OCI-LY7 (cell line): ENCODE results near the gene LRRN2. TPM values are rescaled to one million over a fixed set of nuclear protein-coding genes. Genes with fewer than 3 reads are reported as not detected.
"Not testable (repeated sequence)": the region's sequence is repeated elsewhere in the genome, so short reads cannot be mapped to it uniquely, and the experiment has no call there.

Experiments
- BruUV-seq: library from RNA; stranded (reverse); fragments of 400-500 nt; replicated peaks from 2 replicates; lab custom pipeline; 2021; lab: Mats Ljungman, UMichigan
- CTCF ChIA-PET: fragments of 300-600 bp; sonication (Branson Sonifier 250); formaldehyde crosslinking; loops from one replicate; lab custom pipeline; 2022; ENCODE audit warnings: antibody characterized with exemption; ENCODE audit not compliant: unreplicated experiment; lab: Charles Lee
- POLR2A ChIA-PET: fragments of 300-600 bp; sonication (Branson Sonifier 250); formaldehyde crosslinking; loops from one replicate; lab custom pipeline; 2022; ENCODE audit warnings: antibody characterized with exemption; lab: Charles Lee
- DNase-seq: peaks from one replicate; pipeline ENCODE4 v3.0.0-alpha.2; 2015; ENCODE audit warnings: low spot score
- H2AFZ ChIP-seq: fragments of 200-600 bp; sonication (generic), shearing (Covaris generic); 2 replicates; pipeline ENCODE4 v1.6.1; 2014; ENCODE audit warnings: mild to moderate bottlenecking, antibody characterized with exemption, low read length, moderate library complexity
- H3K27ac ChIP-seq: fragments of 200-600 bp; sonication (generic); 2 replicates; pipeline ENCODE4 v1.5.1; 2014; ENCODE audit warnings: mixed run types, low read depth, mild to moderate bottlenecking, moderate library complexity, low read length, inconsistent platforms; ENCODE audit not compliant: poor library complexity, severe bottlenecking
- H3K36me3 ChIP-seq: fragments of 200-600 bp; sonication (generic); 2 replicates; pipeline ENCODE4 v1.6.1; 2014; ENCODE audit warnings: mild to moderate bottlenecking, antibody characterized with exemption, low read length, moderate library complexity, mixed read lengths; ENCODE audit not compliant: insufficient read depth
- H3K4me1 ChIP-seq: fragments of 200-600 bp; sonication (generic); 2 replicates; pipeline ENCODE4 v1.5.1; 2014; ENCODE audit warnings: mild to moderate bottlenecking, low read length; ENCODE audit not compliant: insufficient read depth, poor library complexity, severe bottlenecking
- H3K4me2 ChIP-seq: fragments of 200-600 bp; sonication (generic); 2 replicates; pipeline ENCODE4 v1.6.1; 2014; ENCODE audit warnings: mild to moderate bottlenecking, low read length
- H3K4me3 ChIP-seq: fragments of 200-600 bp; sonication (generic); 2 replicates; pipeline ENCODE4 v1.5.1; 2014; ENCODE audit warnings: mild to moderate bottlenecking, low read depth, low read length; ENCODE audit not compliant: poor library complexity, severe bottlenecking
- H3K79me2 ChIP-seq: fragments of 200-600 bp; sonication (generic); 2 replicates; pipeline ENCODE4 v1.6.1; 2016; ENCODE audit warnings: low read depth, mild to moderate bottlenecking, low read length, moderate library complexity, mixed read lengths; ENCODE audit not compliant: insufficient read depth
- H3K9me2 ChIP-seq: fragments of 200-600 bp; sonication (generic); 2 replicates; pipeline ENCODE4 v1.6.1; 2016; ENCODE audit warnings: mild to moderate bottlenecking, low read length, mixed read lengths; ENCODE audit not compliant: insufficient read depth
- H3K9me3 ChIP-seq: fragments of 200-600 bp; sonication (generic); 2 replicates; pipeline ENCODE4 v1.6.1; 2014; ENCODE audit warnings: mild to moderate bottlenecking, mixed run types, low read length, mixed read lengths
- H4K20me1 ChIP-seq: fragments of 200-600 bp; sonication (generic); 2 replicates; pipeline ENCODE4 v1.6.1; 2014; ENCODE audit warnings: mild to moderate bottlenecking, antibody characterized with exemption, low read length, moderate library complexity, mixed read lengths; ENCODE audit not compliant: insufficient read depth
- EZH2phosphoT487 ChIP-seq: fragments of 200-600 bp; sonication (generic); IDR thresholded peaks from 2 replicates; pipeline ENCODE4 v1.6.1; 2018; ENCODE audit warnings: low read depth, borderline replicate concordance, mild to moderate bottlenecking, mixed run types, antibody characterized with exemption, low read length, moderate library complexity, mixed read lengths
- intact Hi-C: fragments of 100-400 bp; cut with micrococcal nuclease; formaldehyde crosslinking; loops from one replicate; pipeline ENCODE4 v1.10.0; 2022; ENCODE audit not compliant: unreplicated experiment
- total RNA-seq, 2 experiments: library from RNA; depleted of rRNA in 1 of 2; stranded (reverse); fragments of >200 nt in 1 of 2; shearing (Covaris generic) in 1 of 2; gene quantifications; 2 replicates each; pipeline ENCODE4 v1.2.3, GENCODE V29; 2014 to 2022
- TF ChIP-seq, protein P1 (sequence below): fragments of 200-600 bp; sonication (generic); conservative IDR thresholded peaks from 2 replicates; pipeline ENCODE4 v1.5.1; 2014; ENCODE audit warnings: mild to moderate bottlenecking, antibody characterized with exemption, low read length, moderate library complexity, mixed read lengths

LRRN2 gene
- total RNA-seq, 2 experiments from 2014 or later = not detected

DNA sequence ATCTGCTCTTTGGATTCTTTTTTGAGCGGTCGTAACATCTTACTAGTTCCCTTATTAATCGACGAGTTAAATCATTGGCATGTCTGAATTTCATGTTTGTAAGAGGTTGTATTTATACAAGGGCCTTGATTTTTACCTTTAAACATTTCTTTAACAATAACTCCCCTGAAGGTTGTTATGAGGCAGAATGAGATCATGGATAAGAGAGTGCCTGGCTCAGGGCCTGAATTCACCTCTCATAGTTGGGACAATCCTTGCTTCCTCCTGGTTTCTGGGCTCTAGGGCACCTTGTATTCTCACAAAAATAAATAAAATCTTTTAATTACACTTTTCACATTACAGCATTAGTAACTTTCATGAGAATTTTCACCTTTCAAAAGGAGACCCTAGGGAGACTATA is 113.9 kb downstream of the LRRN2 start:
- H2AFZ ChIP-seq = no peak overlapping the region
- no peak overlapping the region for H3K27ac ChIP-seq
- no peaks in the 10 kb centered on the region for H4K20me1 ChIP-seq
- POLR2A ChIA-PET = interaction anchor here (1.0 kb wide), 1 partner anchor 40 kb away, joined by 4 read pairs; no protein-coding TSS in a partner anchor
- no TSS peak for BruUV-seq
- intact Hi-C loops = no loop called here
- no peaks in the 10 kb centered on the region for H3K79me2 ChIP-seq
- no peak overlapping the region for H3K4me2 ChIP-seq
- H3K9me3 ChIP-seq = no peaks in the 10 kb centered on the region
- DNase-seq = no peak
- peaks cover 26% of the 10 kb centered on the region for H3K36me3 ChIP-seq
- CTCF ChIA-PET = no interaction called here
- TF ChIP-seq, protein P1, sequence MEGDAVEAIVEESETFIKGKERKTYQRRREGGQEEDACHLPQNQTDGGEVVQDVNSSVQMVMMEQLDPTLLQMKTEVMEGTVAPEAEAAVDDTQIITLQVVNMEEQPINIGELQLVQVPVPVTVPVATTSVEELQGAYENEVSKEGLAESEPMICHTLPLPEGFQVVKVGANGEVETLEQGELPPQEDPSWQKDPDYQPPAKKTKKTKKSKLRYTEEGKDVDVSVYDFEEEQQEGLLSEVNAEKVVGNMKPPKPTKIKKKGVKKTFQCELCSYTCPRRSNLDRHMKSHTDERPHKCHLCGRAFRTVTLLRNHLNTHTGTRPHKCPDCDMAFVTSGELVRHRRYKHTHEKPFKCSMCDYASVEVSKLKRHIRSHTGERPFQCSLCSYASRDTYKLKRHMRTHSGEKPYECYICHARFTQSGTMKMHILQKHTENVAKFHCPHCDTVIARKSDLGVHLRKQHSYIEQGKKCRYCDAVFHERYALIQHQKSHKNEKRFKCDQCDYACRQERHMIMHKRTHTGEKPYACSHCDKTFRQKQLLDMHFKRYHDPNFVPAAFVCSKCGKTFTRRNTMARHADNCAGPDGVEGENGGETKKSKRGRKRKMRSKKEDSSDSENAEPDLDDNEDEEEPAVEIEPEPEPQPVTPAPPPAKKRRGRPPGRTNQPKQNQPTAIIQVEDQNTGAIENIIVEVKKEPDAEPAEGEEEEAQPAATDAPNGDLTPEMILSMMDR = no peak
- no peak for TF ChIP-seq EZH2phosphoT487
- no peaks in the 10 kb centered on the region for H3K9me2 ChIP-seq
- no peak overlapping the region for H3K4me3 ChIP-seq
- H3K4me1 ChIP-seq = no peaks in the 10 kb centered on the region

DNA sequence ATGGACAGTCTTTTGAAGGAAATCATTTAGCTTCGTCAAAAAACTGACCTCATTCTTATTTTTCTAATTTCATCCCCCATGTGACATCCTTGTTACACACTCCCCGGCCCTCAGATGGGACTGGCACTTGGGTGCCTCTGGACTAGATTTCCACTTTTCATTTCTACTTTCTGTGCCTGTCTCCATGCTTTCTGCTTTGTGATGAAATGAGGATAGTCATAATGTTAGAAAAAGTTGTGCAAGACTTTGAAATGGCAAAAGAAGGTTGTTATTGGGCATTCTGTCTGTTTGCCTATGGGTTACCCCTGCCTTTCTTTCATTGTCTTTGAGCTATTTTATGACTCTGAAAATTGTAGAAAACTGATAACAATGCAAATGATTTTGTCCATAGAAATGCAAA is 114.4 kb downstream of the LRRN2 start:
- ChIA-PET POLR2A (interaction anchor here (1.0 kb wide), 1 partner anchor 40 kb away, joined by 4 read pairs; no protein-coding TSS in a partner anchor), CTCF (no interaction called here)
- Histone ChIP-seq H3K36me3 (peaks cover 26% of the 10 kb centered on the region), H2AFZ (no peak overlapping the region), H3K9me3 (no peaks in the 10 kb centered on the region), H3K4me3 (no peak overlapping the region), H3K27ac (no peak overlapping the region), H3K9me2 (no peaks in the 10 kb centered on the region), H3K79me2 (no peaks in the 10 kb centered on the region), H4K20me1 (no peaks in the 10 kb centered on the region), H3K4me1 (peaks cover 3% of the 10 kb centered on the region), H3K4me2 (no peak overlapping the region)
- intact Hi-C loops = no loop called here
- TF ChIP-seq, protein P1 = no peak
- no peak for TF ChIP-seq EZH2phosphoT487
- DNase-seq = no peak
- no TSS peak for BruUV-seq

DNA sequence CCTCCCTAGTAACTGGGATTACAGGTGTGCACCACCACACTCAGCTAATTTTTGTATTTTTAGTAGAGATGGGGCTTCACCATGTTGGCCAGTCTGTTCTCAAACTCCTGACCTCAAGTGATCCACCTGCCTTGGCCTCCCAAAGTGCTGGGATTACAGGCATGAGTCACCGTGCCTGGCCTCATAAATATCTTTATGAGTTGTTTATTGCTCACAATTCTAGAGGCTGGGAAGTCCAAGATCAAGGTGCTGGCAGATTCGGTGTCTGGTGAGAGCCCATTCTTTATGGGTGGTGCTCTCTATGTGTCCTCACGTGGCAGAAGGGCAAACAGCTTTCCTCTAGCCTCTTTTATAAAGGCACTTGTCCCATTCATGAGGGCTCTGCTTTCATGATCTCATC is 115.5 kb downstream of the LRRN2 start:
- H3K9me2 ChIP-seq, H3K27ac ChIP-seq, H3K9me3 ChIP-seq, BruUV-seq, H4K20me1 ChIP-seq, CTCF ChIA-PET, H3K4me3 ChIP-seq, H3K4me2 ChIP-seq, H3K79me2 ChIP-seq, H2AFZ ChIP-seq, POLR2A ChIA-PET, DNase-seq, intact Hi-C loops: not testable (repeated sequence)
- Histone ChIP-seq H3K36me3 (peaks cover 26% of the 10 kb centered on the region), H3K4me1 (peaks cover 14% of the 10 kb centered on the region)
